Pancreas (tissue), 10 donors: ENCODE results near the gene SLC1A3. TPM values are rescaled to one million over a fixed set of nuclear protein-coding genes. Genes with fewer than 3 reads are reported as not detected.

Experiments
- ATAC-seq, 4 donors: fragments of 200-7000 bp; cut with Tn5 transposase; one replicate each; pipeline versions ENCODE4 v1.8.0 to v1.9.1; 2020; ENCODE audit warnings: mild to moderate bottlenecking in 4 of 4, moderate library complexity in 4 of 4
- DNase-seq, 6 donors: peaks; one replicate each; pipeline ENCODE4 v3.0.0-alpha.2; 2020
- FAIRE-seq: peaks from 2 replicates; lab custom pipeline; 2012; peaks lifted over from hg19 to GRCh38; lab: Jason Lieb, UNC
- H3K27ac ChIP-seq, 4 donors: fragments of 200-600 bp; sonication (generic); 1 replicate in 3 of 4; 2 replicates in 1 of 4; pipeline versions ENCODE4 v1.5.0 to v1.8.0; 2020
- H3K27me3 ChIP-seq, 4 donors: fragments of 200-600 bp; one replicate each; pipeline ENCODE4 v1.8.0; 2021
- H3K36me3 ChIP-seq, 3 donors: fragments of 200-600 bp; sonication (generic) in 1 of 3; one replicate each; pipeline versions ENCODE4 v1.5.0 to v1.8.0; 2020 to 2021
- H3K4me1 ChIP-seq, 3 donors: fragments of 200-600 bp; one replicate each; pipeline ENCODE4 v1.8.0; 2021
- H3K4me3 ChIP-seq, 4 donors: fragments of 200-600 bp; sonication (generic) in 2 of 4; one replicate each; pipeline versions ENCODE4 v1.5.0 to v1.8.0; 2020 to 2021
- H3K9me3 ChIP-seq, 4 donors: fragments of 200-600 bp; one replicate each; pipeline ENCODE4 v1.8.0; 2021
- WGBS, 2 donors: extraction: QIAGEN DNeasy Blood & Tissue Kit; methylation state at CpG; one replicate each; pipeline ENCODE4 v1.1.7; 2013; 5-methylcytosine and 5-hydroxymethylcytosine counted together
- intact Hi-C, 3 donors: fragments of 100-400 bp; cut with DNase I; formaldehyde crosslinking; loops; one replicate each; pipeline versions ENCODE4 v1.11.1 to v1.14.2; 2022
- polyA plus RNA-seq, 2 donors: library from polyadenylated mRNA; stranded (reverse); fragments of 200-250 nt; gene quantifications; one replicate each; pipeline ENCODE4 v1.2.3, GENCODE V29; 2013
- total RNA-seq, 6 donors: library from RNA; stranded (reverse); fragmentation: NEBNext Ultra II Directional in 4 of 6; extraction: Animal tissue kit (Norgen Biotek cat#: 25700) in 4 of 6; gene quantifications; one replicate each; pipeline versions ENCODE4 v1.2.1 to v1.2.4, GENCODE V29; 2021 to 2023
- TF ChIP-seq, protein P1 (sequence below), 4 donors: fragments of 200-600 bp; sonication (generic) in 3 of 4; IDR thresholded peaks; one replicate each; pipeline versions ENCODE4 v1.5.0 to v1.8.0; 2021; ENCODE audit warnings: antibody characterized with exemption in 4 of 4
- donor health status: healthy with polysubstance abuse.
- donor health status: DM: no; HTN: no; CAD: no; lungs with moderate emphysema.
- donor health status: DM: no; HTN: no; CAD: no.
- donor health status: control.
- donor health status: control.
- donor health status: Bipolar disorder and iron deficiency.
- donor health status: DM: yes; HTN: yes; CAD: no.
- donor health status: DM: no; HTN: no; CAD: no.
- donor health status: DM: no; HTN: no; CAD: no.
- donor health status: DM: yes; HTN: yes; CAD: no.

SLC1A3 gene
- total and polyA plus RNA-seq, 8 donors = 0.87 to 21.0 (median 1.7) TPM

DNA sequence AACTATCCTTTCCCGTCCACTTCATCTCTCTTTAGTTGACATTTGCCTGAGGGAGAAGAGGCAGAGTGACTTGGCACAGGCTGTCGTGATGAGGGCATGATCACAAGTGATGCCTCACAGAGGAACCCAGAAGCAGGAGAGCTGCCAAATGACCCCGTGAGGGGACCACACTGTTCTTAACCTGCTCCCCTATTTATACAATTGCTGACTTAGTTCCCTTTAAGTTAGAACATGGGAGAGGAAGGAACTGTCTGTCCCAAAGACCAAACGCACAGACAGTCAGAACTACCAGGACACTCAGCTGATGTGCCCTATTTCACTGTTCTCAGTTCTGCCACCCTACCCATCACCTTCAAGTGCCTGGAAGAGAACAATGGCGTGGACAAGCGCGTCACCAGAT, 73.7 kb downstream of the SLC1A3 start:
- WGBS, 2 donors = 73 to 85% methylated on average over 7 of the region's 7 CpGs
- ATAC-seq (peak in 2 of 4 donors; percentile 69 to 77), DNase-seq (peak in 1 of 6 donors; percentile 65), FAIRE-seq (no peak)
- Histone ChIP-seq H3K9me3 (no peaks in the 10 kb centered on the region), H3K4me3 (no peak overlapping the region), H3K4me1 (no peaks in the 10 kb centered on the region), H3K27ac (peak overlapping the region in 1 of 4 donors; percentile 44), H3K27me3 (no peaks in the 10 kb centered on the region), H3K36me3 (no peaks in the 10 kb centered on the region)
- TF ChIP-seq, protein P1, sequence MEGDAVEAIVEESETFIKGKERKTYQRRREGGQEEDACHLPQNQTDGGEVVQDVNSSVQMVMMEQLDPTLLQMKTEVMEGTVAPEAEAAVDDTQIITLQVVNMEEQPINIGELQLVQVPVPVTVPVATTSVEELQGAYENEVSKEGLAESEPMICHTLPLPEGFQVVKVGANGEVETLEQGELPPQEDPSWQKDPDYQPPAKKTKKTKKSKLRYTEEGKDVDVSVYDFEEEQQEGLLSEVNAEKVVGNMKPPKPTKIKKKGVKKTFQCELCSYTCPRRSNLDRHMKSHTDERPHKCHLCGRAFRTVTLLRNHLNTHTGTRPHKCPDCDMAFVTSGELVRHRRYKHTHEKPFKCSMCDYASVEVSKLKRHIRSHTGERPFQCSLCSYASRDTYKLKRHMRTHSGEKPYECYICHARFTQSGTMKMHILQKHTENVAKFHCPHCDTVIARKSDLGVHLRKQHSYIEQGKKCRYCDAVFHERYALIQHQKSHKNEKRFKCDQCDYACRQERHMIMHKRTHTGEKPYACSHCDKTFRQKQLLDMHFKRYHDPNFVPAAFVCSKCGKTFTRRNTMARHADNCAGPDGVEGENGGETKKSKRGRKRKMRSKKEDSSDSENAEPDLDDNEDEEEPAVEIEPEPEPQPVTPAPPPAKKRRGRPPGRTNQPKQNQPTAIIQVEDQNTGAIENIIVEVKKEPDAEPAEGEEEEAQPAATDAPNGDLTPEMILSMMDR (IDR thresholded peaks at IDR 0.05) = no peak
- intact Hi-C loops = no loop called here

DNA sequence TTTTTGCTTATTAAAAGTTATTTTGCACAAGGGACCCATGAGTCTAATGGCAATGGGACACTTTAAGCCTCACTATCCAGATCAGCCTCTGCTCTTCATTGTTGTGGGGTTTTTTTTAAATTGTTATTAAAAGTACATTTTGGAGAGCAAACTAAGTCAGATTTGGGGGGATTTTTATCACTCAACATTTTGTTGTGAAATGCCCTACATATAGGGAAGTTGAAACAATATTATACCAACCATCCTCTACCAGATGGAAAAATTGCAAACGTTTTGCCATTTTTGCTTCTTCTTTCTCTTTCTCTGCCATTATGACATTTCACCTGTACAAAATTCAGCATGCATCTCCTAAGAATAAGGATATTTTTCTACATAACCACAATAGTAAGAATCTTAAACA, 75.3 kb downstream of the SLC1A3 start:
- 29 to 45% methylated on average over 1 of the region's 1 CpG for WGBS, 2 donors
- no peaks in the 10 kb centered on the region for H3K36me3 ChIP-seq
- no peak overlapping the region for H3K4me3 ChIP-seq
- TF ChIP-seq, protein P1 (IDR thresholded peaks at IDR 0.05) = no peak
- no peaks in the 10 kb centered on the region for H3K27me3 ChIP-seq
- intact Hi-C loops = no loop called here
- no peak for ATAC-seq
- FAIRE-seq = no peak
- H3K27ac ChIP-seq = no peak overlapping the region
- H3K4me1 ChIP-seq = no peaks in the 10 kb centered on the region
- no peak for DNase-seq
- H3K9me3 ChIP-seq = no peaks in the 10 kb centered on the region

DNA sequence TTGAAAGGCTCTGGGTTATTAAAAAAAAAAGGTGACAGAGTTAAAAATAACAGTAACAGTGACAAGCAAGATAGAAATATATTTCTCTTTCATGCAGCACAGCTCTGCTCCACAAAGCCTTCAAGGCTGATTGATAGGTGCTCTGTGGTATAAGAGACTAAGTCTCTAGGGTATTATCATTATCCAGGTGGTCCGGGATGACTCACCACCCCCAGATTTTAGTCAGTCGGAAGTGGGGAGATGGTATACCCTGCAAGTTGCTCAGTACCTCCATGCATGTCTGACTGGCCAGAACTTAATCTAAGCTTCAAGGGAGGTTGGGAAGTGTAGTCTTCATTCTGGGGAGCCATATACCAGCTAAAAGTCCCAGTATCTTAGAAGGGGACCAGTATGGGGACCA, 76.1 kb downstream of the SLC1A3 start:
- intact Hi-C loops = no loop called here
- DNase-seq = no peak
- Histone ChIP-seq H3K9me3 (no peaks in the 10 kb centered on the region), H3K4me1 (no peaks in the 10 kb centered on the region), H3K27me3 (no peaks in the 10 kb centered on the region), H3K4me3 (no peak overlapping the region), H3K36me3 (no peaks in the 10 kb centered on the region), H3K27ac (no peak overlapping the region)
- WGBS, 2 donors = 68 to 78% methylated on average over 2 of the region's 2 CpGs
- FAIRE-seq = no peak
- no peak for ATAC-seq
- TF ChIP-seq, protein P1 (IDR thresholded peaks at IDR 0.05) = no peak

DNA sequence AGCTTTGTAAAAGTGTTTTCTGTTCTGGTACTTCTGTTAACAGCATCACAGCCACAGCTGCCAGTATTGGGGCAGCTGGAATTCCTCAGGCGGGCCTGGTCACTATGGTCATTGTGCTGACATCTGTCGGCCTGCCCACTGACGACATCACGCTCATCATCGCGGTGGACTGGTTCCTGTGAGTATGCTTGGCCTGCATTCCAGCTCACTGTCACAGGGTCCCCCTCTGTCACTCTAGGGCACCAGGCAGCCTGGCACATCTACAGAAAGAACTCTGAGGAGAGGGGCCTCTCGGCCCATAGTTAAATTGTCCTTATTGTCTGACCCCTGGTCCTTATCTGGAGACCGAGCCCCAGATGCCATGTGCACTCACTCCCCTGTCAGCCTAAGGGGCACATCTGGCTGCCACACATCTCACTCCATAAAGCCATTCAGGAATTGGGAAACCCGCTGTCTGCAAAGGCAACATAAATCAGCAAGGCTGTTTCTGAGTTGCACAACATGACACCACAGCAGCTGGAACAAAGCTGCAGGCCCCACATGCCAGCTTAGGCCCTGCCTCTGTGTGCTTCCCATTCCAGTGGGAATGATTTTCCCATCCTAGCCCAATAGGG, 77.5 kb downstream of the SLC1A3 start:
- ATAC-seq (peak in 1 of 4 donors; percentile 19), DNase-seq (no peak)
- no peak overlapping the region for H3K27ac ChIP-seq

More for the DNA sequence above, 77.5 kb downstream of the SLC1A3 start:
- no peaks in the 10 kb centered on the region for H3K4me1 ChIP-seq
- no peaks in the 10 kb centered on the region for H3K27me3 ChIP-seq
- intact Hi-C loops = no loop called here
- no peaks in the 10 kb centered on the region for H3K9me3 ChIP-seq
- no peaks in the 10 kb centered on the region for H3K36me3 ChIP-seq
- no peak overlapping the region for H3K4me3 ChIP-seq
- 82 to 88% methylated on average over 9 of the region's 9 CpGs for WGBS, 2 donors
- FAIRE-seq = no peak
- TF ChIP-seq, protein P1 (IDR thresholded peaks at IDR 0.05) = no peak
